ENCODE results near the gene TENT4A.

The TENT4A gene

GRCh38 chr5:6780802-6781391, 67.7 kb downstream of the TENT4A start:
- no peak for DNase-seq

- no peak for DNase-seq
Measured at GRCh38 chr5:6781716-6782115, 68.5 kb downstream of the TENT4A start.

GRCh38 chr5:6783787-6784186, 70.6 kb downstream of the TENT4A start:
- no peak for DNase-seq

- no peak for DNase-seq
Measured at GRCh38 chr5:6784481-6784880, 71.2 kb downstream of the TENT4A start.

GRCh38 chr5:6785161-6785860, 72.1 kb downstream of the TENT4A start:
- no peak for DNase-seq

- DNase-seq: no peak
Measured at GRCh38 chr5:6785861-6786180, 72.6 kb downstream of the TENT4A start.

GRCh38 chr5:6786786-6787495, 73.7 kb downstream of the TENT4A start:
- no peak for DNase-seq

GRCh38 chr5:6787941-6788340, 74.7 kb downstream of the TENT4A start:
- DNase-seq: no peak

GRCh38 chr5:6788439-6788838, 75.2 kb downstream of the TENT4A start:
- no peak for DNase-seq

- no peak for DNase-seq
Measured at GRCh38 chr5:6788956-6789649, 75.9 kb downstream of the TENT4A start.

- no peak for DNase-seq
Measured at GRCh38 chr5:6790346-6790865, 77.2 kb downstream of the TENT4A start.

- DNase-seq: no peak
Measured at GRCh38 chr5:6791031-6791430, 77.8 kb downstream of the TENT4A start.

GRCh38 chr5:6792376-6792775, 79.1 kb downstream of the TENT4A start:
- DNase-seq: no peak

GRCh38 chr5:6792911-6793471, 79.8 kb downstream of the TENT4A start:
- no peak for DNase-seq

- no peak for DNase-seq
Measured at GRCh38 chr5:6801236-6801635, 88.0 kb downstream of the TENT4A start.

GRCh38 chr5:6803981-6804550, 90.8 kb downstream of the TENT4A start:
- DNase-seq: no peak

- DNase-seq: no peak
Measured at GRCh38 chr5:6804766-6805501, 91.7 kb downstream of the TENT4A start.

GRCh38 chr5:6805841-6806240, 92.6 kb downstream of the TENT4A start:
- no peak for DNase-seq

Data from NCI-H526 treated with DMSO at 0.1 percent for 48 hours (cell line).